GM12873 (cell line): Measurements from ENCODE around the gene ERCC6L2.

Source experiments
- CTCF ChIP-seq: IDR thresholded peaks from 2 replicates; pipeline ENCODE4 v1.5.1; 2012; ENCODE audit warnings: low read depth, mild to moderate bottlenecking, moderate library complexity, low read length, control low read depth; ENCODE audit not compliant: insufficient read depth; ENCODE audit errors: missing control alignments

The ERCC6L2 gene

GRCh38 chr9:95989297-95989696, 113.8 kb downstream of the ERCC6L2 start:
- TF ChIP-seq CTCF, result no peak

- no peak for TF ChIP-seq CTCF
These were observed 115.8 kb downstream of the ERCC6L2 start for GRCh38 chr9:95991326-95991725.

- TF ChIP-seq CTCF, result no peak
These were observed 117.0 kb downstream of the ERCC6L2 start for GRCh38 chr9:95992536-95992935.

GRCh38 chr9:95993337-95993736, 117.8 kb downstream of the ERCC6L2 start:
- TF ChIP-seq CTCF, result no peak

GRCh38 chr9:95999390-95999789, 123.9 kb downstream of the ERCC6L2 start:
- TF ChIP-seq CTCF, result no peak

GRCh38 chr9:96004379-96004778, 128.9 kb downstream of the ERCC6L2 start:
- TF ChIP-seq CTCF, result no peak

GRCh38 chr9:96006296-96006879, 130.9 kb downstream of the ERCC6L2 start:
- no peak for TF ChIP-seq CTCF
